HG03342 (cell line): ENCODE data around the gene LMNTD1.
A peak's percentile ranks its signal among the peaks of the same experiment; 100 is the strongest.

Experiments used
- ATAC-seq: cut with Tn5 transposase; IDR thresholded peaks from one replicate; pipeline ENCODE4 v1.9.1; 2021; ENCODE audit warnings: mild to moderate bottlenecking, moderate library complexity; ENCODE audit not compliant: unreplicated experiment

Gene LMNTD1

GRCh38 chr12:25556153-25556552 is 3.1 kb upstream of the LMNTD1 start:
- no peak for ATAC-seq

DNA sequence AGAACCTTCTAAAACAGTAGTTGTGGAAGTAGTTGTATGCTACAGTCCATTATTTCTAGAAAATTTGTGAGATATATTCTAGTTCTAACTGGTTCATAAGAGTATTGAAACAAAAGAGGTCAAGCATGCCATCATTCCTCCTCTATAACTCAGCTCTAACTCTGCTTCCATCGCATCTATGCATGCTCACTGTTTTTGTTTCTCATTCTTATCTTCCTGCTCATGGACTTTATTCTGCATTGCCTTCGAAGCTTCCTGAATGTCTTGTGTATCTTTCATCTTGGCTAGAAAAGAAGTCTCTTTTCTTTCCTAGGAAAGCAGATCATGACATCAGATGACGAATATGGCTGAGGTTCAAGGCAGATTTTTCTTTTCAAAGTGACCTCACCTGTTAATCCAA is 402 bp downstream of the LMNTD1 start:
- ATAC-seq = no peak

DNA sequence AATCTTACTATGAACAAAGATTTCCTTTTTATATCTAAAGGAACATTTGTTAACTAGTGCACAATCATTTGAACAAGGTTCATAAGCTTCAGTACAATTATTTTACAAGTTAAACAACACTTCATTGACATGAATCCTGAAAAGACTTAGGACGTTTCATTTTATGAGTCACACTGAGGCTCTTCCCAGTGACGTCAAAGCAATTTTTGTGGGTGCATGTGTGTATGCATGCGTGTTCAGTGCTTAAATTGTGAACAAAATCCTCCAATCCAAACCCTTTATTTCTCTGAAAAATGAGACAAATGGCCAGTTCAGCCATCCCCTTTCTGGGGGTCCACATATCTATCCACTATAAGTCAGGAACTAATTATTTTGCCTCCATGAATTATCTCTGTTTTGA is 2.9 kb downstream of the LMNTD1 start:
- ATAC-seq = no peak

DNA sequence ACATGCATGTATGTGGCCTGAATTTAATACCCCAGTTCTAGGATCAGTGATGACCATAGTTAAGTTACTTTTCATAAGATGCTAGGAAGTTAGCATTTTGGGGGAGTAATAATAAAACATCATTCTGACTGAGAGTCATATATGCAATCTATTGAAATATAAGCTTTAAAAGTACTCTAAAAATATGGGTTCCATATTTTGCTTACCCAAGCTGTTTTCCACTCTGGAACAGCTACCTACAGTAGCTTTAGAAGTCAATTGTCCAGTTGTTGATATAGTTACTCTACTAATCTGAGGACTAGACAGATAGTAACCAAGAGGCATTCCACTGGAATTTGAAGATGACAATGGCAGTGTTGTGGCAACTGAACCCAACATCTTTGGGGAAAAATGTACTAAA is 4.0 kb downstream of the LMNTD1 start:
- no peak for ATAC-seq

- ATAC-seq = no peak
Measured at GRCh38 chr12:25546318-25546717, 6.8 kb downstream of the LMNTD1 start.

- ATAC-seq = no peak
Measured at GRCh38 chr12:25533150-25533549, 19.9 kb downstream of the LMNTD1 start.

DNA sequence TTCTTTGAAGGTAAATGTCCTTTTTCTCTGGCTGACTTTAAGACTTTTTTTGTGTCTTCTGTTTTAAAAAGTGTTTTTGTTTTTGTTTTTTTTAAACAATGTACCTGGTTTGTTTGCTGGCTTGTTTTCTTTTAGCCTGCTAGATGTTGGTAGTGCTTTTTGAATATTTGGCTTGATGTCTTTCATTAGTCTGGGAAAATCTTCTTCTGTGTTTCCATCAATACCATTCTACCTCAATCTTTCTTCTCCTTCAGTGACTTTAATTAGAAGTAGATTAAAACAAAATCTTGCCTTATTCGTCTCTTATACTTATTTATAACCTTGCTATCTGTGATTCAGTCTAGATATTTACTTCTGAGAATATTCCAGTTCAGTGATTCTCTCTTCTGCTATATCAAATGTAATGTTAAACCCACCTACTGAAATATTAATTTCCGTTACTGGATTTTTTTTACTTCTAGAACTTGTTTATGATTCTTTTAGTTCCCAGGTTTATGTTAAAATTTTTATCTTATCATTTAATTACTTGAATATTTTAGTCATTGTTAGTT is 21.5 kb downstream of the LMNTD1 start:
- ATAC-seq = no peak

GRCh38 chr12:25529738-25530137 is 23.3 kb downstream of the LMNTD1 start:
- ATAC-seq = no peak

GRCh38 chr12:25526778-25527177 is 26.3 kb downstream of the LMNTD1 start:
- ATAC-seq = no peak

GRCh38 chr12:25524366-25524765 is 28.7 kb downstream of the LMNTD1 start:
- no peak for ATAC-seq

DNA sequence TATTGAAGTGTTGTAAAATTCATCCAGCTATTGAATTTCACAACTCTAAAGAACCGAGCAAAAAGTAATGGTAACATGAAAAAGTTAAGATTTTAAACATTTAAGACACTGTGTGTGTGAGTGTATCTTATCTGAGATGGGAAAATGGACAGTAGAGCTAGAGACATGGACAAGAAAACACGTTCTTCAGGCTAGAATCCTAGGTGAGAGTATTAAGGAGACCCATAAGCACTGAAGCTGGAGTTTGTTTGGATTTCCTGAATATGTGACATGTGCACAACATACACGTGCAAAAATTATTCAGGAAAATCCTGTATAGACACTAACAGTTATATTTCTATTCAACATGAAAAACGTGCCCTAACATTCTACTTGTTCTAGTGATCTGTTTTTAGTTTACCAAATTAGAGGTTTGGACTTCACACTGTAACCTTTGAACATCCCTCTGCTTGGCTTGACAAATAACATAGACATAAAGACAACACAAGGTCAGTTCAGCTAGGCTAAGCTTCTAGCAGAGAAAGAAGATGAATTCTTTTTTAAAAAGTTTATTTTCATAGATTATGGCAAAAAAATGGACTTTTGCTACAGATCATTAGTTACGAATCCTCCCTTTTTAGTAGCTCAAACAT is 31.3 kb downstream of the LMNTD1 start:
- ATAC-seq = no peak

DNA sequence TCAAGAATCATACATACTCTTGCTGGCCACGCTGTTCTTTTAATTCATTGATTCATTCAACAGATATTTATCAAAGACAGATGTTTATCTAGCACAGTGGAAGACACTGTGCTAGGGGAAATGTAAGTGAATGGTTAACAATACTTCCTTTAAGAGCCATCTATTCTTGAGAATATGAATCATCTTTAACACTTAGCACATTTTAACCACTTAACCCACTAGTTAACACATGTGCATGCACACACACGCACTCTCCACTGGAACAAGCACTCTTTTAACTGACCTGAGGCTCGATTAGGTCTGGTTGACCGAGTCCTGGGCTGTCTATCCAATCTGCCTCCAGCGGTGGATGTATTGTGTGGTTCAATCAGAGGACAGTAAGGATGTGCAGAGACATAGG is 34.6 kb downstream of the LMNTD1 start:
- peak; percentile 97 for ATAC-seq

DNA sequence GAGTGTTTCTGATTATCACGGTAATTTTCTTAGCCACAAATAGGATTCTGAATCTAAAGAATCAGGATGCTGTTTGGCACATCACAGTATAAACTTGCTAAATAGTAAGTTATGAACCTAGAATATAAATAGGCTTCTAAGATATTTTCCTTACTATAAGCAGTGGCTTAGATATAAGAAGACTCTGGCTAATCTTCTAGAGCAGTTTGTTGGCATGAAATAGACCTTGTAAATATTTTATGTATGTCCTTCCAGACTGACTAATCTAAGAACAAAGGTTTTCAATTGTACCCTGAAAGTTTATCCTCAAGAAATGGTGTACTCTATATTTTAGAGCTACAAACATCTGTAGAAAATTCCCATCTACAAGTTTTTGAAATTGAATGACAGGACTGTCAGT is 48.3 kb downstream of the LMNTD1 start:
- no peak for ATAC-seq

DNA sequence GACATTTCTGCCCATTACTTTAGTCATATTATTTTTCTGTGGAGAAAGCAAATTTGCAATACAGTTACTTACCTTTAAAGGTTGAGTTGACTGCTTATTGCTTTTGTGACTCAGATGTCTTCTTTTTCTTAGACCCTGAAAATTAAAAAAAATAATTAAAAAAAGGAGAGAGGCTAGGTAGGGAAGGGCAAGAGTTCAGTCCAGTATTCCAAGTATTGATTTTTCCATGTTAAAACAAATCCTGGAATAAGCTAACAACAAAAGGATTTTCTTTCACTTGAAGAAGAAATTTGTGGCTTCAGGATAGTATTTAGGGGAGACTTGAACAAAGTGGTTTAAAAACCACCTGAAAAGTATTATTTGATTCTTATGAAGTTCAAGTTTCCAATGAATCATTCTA is 49.4 kb downstream of the LMNTD1 start:
- ATAC-seq = no peak

GRCh38 chr12:25502596-25502995 is 50.5 kb downstream of the LMNTD1 start:
- no peak for ATAC-seq

DNA sequence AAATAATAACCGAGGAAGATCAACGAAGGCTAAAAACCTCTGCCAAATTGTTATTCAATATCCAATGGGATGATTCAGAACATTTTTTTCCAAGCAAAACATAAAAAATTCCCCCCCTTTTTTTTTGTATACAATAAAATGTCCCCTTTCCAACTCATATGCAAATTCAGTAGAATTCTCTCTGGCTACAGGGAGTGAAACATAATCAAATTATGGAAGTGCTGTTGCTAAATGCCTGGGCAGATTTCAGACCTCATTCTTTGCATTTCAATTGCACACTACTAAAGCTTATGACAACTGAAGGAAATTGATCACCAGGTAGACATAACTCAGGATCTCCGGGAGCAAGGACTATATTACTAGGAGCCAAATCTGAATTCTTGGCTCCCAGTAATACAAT is 51.0 kb downstream of the LMNTD1 start:
- ATAC-seq = no peak

- no peak for ATAC-seq
Measured at GRCh38 chr12:25501549-25501948, 51.5 kb downstream of the LMNTD1 start.

GRCh38 chr12:25500651-25501050 is 52.4 kb downstream of the LMNTD1 start:
- ATAC-seq = no peak

DNA sequence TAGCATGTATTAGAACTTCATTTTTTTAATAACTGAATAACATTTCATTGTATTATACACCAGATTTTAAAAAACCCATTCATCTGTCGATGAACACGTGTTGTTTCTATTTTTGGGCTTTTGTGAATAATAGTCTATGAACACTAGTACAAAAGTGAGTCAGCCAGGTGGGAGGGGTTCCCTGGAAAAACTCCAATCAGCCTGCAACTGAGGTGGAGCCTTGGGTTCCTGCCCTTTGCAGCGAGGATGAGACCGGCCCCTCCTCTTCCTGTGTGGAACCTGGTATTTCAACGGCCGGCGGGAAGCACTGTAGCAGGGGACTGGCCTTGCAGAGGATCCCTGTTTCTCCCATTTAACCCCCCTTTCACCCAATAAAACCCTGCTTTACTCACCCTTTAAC is 56.1 kb downstream of the LMNTD1 start:
- no peak for ATAC-seq

DNA sequence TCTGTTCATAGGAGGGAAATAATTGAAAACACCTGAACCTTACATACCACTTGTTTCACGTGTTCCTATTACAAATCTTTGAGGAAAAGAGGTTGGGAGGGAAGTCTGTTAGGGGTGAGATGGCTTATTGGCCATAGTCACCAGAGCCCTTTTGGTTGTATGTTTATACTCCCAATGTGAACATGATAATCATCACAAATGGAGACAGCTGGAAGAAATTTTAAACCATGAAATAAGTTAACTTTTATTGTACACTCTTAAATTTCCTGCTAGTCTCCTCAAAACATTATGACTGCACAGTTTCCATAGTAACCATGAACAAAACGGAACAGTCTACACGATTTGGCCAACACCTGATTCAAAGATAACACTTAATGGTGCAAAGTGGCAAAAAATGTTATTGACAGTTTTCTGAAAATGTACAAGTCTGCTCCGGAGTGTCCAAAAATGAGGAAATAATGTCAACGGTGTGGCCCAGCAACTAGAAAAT is 56.9 kb downstream of the LMNTD1 start:
- no peak for ATAC-seq

DNA sequence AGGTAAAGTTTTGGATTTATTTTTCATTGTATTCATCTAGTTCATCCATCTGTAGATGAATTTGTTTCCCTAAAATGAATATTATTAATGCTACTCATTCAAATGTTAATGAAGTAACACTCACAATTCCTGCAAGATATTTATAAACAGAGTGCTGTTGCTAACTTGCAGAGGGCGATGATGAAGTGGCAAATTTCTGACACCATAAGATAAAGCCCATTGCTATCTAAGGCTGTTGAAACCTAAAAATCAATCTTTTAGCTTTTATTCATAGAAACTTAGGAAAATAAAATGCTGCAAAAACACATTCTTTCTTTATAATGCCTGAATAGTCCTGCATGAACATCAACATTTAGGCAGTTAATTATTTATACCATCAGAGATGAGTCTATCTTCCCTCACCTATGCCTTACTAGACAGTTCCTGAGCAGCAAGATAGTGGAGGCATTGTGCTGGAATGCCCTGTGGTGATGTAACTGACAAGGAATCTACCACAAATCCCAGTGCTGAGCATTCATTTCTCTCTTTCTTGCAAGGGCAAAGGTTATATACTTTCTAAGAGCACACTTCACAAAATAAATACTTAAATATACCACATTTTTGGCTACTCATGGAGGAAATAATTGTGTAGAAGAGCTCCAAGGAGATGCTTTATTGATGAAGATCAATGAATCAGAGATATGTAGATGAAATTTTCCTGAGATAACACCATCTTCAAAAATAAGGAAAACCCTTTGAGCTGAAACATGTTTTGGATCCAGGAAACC is 57.6 kb downstream of the LMNTD1 start:
- ATAC-seq = no peak

DNA sequence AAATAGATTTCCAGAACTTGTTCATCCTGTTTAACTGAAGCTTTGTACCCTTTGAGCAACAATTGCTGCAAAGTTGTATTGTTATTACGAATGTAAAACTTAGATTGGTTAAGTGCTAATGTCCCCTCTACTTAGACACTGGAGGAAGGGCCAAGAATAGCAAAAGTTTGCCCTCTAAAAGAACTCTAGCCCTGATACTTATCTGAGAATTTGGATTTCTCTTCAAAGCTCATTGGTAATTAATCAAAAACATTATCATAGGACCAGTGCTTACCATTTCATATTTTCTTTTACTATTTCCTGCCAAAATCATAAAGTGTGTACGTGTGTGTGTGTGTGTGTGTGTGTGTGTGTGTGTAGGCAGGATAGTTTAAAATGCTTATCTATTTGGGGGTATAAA is 58.2 kb downstream of the LMNTD1 start:
- ATAC-seq = no peak
